WI38 (cell line): ENCODE results near the gene CD82.

Source experiments
- H3K4me3 ChIP-seq: 2 replicates; pipeline ENCODE4 v1.5.1; 2011; ENCODE audit warnings: low read depth, mild to moderate bottlenecking, control low read depth, low read length
- TF ChIP-seq, protein P1 (sequence below): IDR thresholded peaks from 2 replicates; pipeline ENCODE4 v1.5.1; 2012; ENCODE audit warnings: low read depth, mild to moderate bottlenecking, control low read depth, low read length

Gene CD82

DNA sequence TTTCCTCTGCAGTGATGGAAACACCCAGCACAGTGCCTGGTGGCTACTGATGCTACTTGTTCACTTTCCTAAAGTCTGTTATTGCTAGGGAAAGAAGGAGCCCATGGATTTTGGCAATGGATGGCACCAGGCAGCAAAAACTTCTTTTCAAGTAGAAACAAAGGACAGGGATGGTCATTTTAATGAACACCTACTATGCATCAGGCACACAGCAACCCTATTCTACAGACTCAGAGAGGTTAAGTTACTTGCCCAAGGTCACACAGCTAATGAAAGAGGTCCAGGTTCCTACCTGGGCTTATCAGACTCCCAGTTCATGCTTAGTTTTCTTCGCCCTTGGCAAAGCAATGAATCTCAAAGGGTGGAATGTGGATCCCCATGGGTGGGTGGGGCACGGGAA is 36.9 kb upstream of the CD82 start:
- no peak overlapping the region for H3K4me3 ChIP-seq
- TF ChIP-seq, protein P1, sequence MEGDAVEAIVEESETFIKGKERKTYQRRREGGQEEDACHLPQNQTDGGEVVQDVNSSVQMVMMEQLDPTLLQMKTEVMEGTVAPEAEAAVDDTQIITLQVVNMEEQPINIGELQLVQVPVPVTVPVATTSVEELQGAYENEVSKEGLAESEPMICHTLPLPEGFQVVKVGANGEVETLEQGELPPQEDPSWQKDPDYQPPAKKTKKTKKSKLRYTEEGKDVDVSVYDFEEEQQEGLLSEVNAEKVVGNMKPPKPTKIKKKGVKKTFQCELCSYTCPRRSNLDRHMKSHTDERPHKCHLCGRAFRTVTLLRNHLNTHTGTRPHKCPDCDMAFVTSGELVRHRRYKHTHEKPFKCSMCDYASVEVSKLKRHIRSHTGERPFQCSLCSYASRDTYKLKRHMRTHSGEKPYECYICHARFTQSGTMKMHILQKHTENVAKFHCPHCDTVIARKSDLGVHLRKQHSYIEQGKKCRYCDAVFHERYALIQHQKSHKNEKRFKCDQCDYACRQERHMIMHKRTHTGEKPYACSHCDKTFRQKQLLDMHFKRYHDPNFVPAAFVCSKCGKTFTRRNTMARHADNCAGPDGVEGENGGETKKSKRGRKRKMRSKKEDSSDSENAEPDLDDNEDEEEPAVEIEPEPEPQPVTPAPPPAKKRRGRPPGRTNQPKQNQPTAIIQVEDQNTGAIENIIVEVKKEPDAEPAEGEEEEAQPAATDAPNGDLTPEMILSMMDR, result no peak

DNA sequence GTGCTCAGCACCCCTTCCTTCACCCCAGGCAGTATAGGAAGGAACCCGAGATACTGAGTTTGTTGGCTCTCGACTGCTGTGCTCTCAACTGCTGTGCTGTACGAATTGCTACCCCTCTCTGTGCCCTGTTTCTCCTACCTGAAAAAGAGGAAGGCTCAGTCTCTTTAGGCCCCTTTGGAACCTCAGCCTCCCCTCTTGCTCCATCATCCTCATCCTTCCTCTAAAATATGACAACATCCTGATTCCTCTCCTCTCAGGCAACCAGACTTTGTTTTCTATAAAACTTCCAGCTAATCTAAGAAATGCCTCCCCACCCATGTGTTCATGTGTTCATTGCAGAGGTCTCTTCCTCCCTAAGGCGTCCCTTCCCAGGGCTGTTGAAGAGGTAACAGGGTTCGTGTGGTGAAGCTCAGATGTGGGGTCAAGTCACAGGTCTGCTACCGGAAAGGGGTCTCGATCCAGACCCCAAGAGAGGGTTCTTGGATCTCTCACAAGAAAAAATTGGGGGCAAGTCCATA is 35.5 kb upstream of the CD82 start:
- TF ChIP-seq, protein P1, result no peak
- no peak overlapping the region for H3K4me3 ChIP-seq

- TF ChIP-seq, protein P1, result no peak
- H3K4me3 ChIP-seq, result no peak overlapping the region
Observed at GRCh38 chr11:44530413-44531115, 34.9 kb upstream of the CD82 start.

- TF ChIP-seq, protein P1, result no peak
- H3K4me3 ChIP-seq, result no peak overlapping the region
Observed at GRCh38 chr11:44531116-44531504, 34.4 kb upstream of the CD82 start.

DNA sequence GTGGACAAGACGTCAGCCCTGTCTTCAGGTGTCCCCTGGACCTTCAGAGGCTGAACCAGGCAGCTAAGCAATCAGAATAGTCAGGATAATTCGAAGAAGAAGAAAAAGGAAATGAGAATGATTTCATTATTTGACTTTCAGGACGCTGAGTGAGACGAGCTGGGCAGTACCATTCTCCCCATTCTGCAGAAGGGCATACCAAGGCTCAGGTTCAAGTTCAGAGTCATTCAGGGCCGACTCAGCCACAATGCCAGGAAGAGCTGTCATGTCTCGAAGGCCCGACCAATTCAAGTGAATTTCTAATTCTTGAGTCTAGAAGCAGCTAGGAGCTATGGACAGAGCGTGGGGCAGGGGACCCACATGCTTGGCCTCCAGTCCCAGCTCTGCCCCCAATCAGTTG is 33.8 kb upstream of the CD82 start:
- TF ChIP-seq, protein P1, result no peak

DNA sequence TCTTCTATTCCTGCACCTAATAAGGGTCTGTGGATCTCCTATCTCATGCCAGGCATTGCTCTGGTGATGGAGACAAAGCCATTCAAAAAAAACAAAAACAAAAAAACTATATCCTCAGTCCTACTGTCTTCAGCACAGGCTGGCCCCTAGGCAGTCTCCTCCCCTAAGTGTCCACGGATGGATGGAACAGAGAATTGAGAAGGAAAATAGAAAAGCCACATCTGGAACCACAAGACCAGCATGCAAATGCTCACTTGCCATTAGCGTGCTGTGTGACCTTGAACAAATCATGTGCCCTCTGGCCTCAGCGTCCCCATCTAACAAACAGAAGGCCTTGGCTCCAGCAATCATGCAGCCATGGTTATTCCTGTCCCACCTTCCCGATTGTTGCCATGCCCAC is 32.7 kb upstream of the CD82 start:
- H3K4me3 ChIP-seq, result no peak overlapping the region
- TF ChIP-seq, protein P1, result no peak

More for the DNA sequence above, 33.8 kb upstream of the CD82 start:
- no peak overlapping the region for H3K4me3 ChIP-seq

DNA sequence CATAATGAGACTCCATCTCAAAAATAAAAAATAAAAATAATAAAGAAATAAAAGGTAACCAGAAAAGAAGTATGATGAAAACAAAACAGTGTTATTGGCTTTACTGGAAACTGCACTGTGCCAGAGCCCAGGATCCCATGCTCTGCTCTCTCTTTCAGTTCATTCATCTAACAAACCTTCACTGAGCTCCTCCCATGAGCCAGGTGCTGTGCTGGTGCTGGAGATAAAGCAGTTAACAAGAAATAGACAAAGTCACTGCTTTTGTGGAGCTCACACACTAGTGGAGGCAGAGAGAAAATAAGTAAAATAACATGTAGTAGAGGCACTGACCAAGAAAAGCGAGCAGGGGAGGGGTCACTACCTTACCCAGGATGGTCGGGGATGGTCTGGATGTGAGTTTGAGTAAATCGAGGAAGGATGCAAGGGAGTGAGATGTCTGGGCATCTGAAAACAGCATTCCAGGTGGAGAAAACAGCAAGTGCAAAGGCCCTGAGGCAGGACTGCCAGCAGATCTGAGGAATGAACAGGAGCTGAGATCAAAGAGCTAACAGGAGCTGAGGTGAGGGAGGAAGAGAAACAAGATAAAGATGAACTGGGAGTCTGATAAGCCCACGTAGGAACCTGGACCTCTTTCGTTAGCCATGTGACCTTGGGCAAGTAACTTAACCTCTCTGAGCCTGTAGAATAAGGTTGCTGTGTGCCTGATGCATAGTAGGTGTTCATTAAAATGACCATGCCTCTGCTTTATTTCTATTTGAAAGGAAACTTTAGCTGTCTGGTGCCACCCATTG is 31.3 kb upstream of the CD82 start:
- TF ChIP-seq, protein P1, result no peak
- no peak overlapping the region for H3K4me3 ChIP-seq
